ENCODE measurements around the gene RCN1. TPM values are rescaled to one million over a fixed set of nuclear protein-coding genes. Genes with fewer than 3 reads are reported as not detected.

Gene RCN1
- 230 and 551 TPM in 2 replicates for total RNA-seq

GRCh38 chr11:32090545-32091370, at the start of gene RCN1:
TSS of gene RCN1 (plus strand) at chr11:32091074. CDS start at chr11:32091197, 123 bp downstream.

Small RNA genes within 50 kb of the gene (small RNA-seq; reads per million reads assigned to genes)
- gene RF00012 (ENCODE audit: low replicate concordance) = not detected

Data from placental pericyte (primary cell).